Parathyroid adenoma (tissue), 2 donors: ENCODE measurements around the gene DKK3.

ENCODE experiments used
- H2AFZ ChIP-seq: fragments of 300-600 bp; sonication (generic); one replicate; pipeline ENCODE4 v1.7.0; 2017; ENCODE audit warnings: antibody characterized with exemption, mild to moderate bottlenecking
- H3K27ac ChIP-seq: fragments of 300-600 bp; sonication (generic); one replicate; pipeline ENCODE4 v1.7.0; 2017
- H3K27me3 ChIP-seq: fragments of 300-600 bp; sonication (generic); one replicate; pipeline ENCODE4 v1.7.0; 2017; ENCODE audit warnings: low read length; ENCODE audit not compliant: control insufficient read depth, insufficient read depth
- H3K36me3 ChIP-seq: fragments of 300-600 bp; sonication (generic); one replicate; pipeline ENCODE4 v1.7.0; 2017; ENCODE audit warnings: low read length; ENCODE audit not compliant: control insufficient read depth, insufficient read depth
- H3K4me1 ChIP-seq: fragments of 300-600 bp; sonication (generic); one replicate; pipeline ENCODE4 v1.7.0; 2017; ENCODE audit warnings: control low read depth
- H3K4me2 ChIP-seq: fragments of 300-600 bp; sonication (generic); one replicate; pipeline ENCODE4 v1.7.0; 2017; ENCODE audit warnings: low read length
- H3K4me3 ChIP-seq: fragments of 300-600 bp; sonication (generic); one replicate; pipeline ENCODE4 v1.7.0; 2017; ENCODE audit warnings: low read depth, low read length
- H3K79me2 ChIP-seq: fragments of 300-600 bp; sonication (generic); one replicate; pipeline ENCODE4 v1.7.0; 2017; ENCODE audit warnings: control low read depth
- H3K9ac ChIP-seq: fragments of 300-600 bp; sonication (generic); one replicate; pipeline ENCODE4 v1.7.0; 2017; ENCODE audit warnings: mild to moderate bottlenecking
- H3K9me3 ChIP-seq: fragments of 300-600 bp; sonication (generic); one replicate; pipeline ENCODE4 v1.7.0; 2017; ENCODE audit warnings: low read length; ENCODE audit not compliant: control insufficient read depth
- TF ChIP-seq, protein P1 (sequence below): fragments of 300-600 bp; sonication (generic); IDR thresholded peaks from one replicate; pipeline ENCODE4 v1.7.0; 2017; ENCODE audit warnings: antibody characterized with exemption, mild to moderate bottlenecking
- donor health status: primary hyperparathyroidism.

Gene DKK3

GRCh38 chr11:11960687-11961086 is 47.7 kb downstream of the DKK3 start:
- H3K9me3 ChIP-seq = no peaks in the 10 kb centered on the region
- H3K4me2 ChIP-seq = no peak overlapping the region
- H3K27me3 ChIP-seq = no peaks in the 10 kb centered on the region
- H3K4me3 ChIP-seq = no peak overlapping the region
- peaks cover 4% of the 10 kb centered on the region for H3K4me1 ChIP-seq
- no peaks in the 10 kb centered on the region for H3K36me3 ChIP-seq
- H2AFZ ChIP-seq = no peak overlapping the region
- TF ChIP-seq, protein P1, sequence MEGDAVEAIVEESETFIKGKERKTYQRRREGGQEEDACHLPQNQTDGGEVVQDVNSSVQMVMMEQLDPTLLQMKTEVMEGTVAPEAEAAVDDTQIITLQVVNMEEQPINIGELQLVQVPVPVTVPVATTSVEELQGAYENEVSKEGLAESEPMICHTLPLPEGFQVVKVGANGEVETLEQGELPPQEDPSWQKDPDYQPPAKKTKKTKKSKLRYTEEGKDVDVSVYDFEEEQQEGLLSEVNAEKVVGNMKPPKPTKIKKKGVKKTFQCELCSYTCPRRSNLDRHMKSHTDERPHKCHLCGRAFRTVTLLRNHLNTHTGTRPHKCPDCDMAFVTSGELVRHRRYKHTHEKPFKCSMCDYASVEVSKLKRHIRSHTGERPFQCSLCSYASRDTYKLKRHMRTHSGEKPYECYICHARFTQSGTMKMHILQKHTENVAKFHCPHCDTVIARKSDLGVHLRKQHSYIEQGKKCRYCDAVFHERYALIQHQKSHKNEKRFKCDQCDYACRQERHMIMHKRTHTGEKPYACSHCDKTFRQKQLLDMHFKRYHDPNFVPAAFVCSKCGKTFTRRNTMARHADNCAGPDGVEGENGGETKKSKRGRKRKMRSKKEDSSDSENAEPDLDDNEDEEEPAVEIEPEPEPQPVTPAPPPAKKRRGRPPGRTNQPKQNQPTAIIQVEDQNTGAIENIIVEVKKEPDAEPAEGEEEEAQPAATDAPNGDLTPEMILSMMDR = no peak
- no peaks in the 10 kb centered on the region for H3K79me2 ChIP-seq
- H3K27ac ChIP-seq = no peak overlapping the region
- no peak overlapping the region for H3K9ac ChIP-seq

DNA sequence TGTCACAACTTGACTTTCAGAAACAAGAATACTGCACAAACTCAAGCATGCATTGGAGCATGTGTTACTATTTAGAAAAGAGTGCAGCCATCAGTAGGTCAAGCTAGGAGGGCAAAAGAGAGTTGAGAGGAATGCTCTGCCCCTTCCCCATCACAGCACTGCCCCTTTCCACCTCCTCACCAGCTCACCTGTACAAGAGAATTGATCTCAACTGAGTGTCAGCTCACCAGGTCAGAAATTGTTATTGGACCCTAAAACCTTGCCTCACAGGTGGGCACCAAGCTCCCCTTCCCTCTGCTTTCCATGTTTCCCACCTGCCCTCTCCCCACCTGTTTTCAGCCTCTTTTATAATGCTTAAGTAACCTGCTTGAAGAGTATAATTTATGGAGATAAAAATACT is 48.8 kb downstream of the DKK3 start:
- Histone ChIP-seq H2AFZ (no peak overlapping the region), H3K27ac (no peak overlapping the region), H3K27me3 (no peaks in the 10 kb centered on the region), H3K4me3 (no peak overlapping the region), H3K9ac (no peak overlapping the region), H3K9me3 (no peaks in the 10 kb centered on the region), H3K36me3 (no peaks in the 10 kb centered on the region), H3K4me1 (peaks cover 4% of the 10 kb centered on the region), H3K4me2 (no peak overlapping the region), H3K79me2 (no peaks in the 10 kb centered on the region)
- TF ChIP-seq, protein P1 = no peak

- no peaks in the 10 kb centered on the region for H3K36me3 ChIP-seq
- no peak overlapping the region for H3K9ac ChIP-seq
- no peak overlapping the region for H3K4me3 ChIP-seq
- no peak overlapping the region for H3K4me2 ChIP-seq
- H3K79me2 ChIP-seq = no peaks in the 10 kb centered on the region
- peaks cover 4% of the 10 kb centered on the region for H3K4me1 ChIP-seq
- TF ChIP-seq, protein P1 = no peak
- no peaks in the 10 kb centered on the region for H3K27me3 ChIP-seq
- no peaks in the 10 kb centered on the region for H3K9me3 ChIP-seq
- no peak overlapping the region for H3K27ac ChIP-seq
- H2AFZ ChIP-seq = no peak overlapping the region
Measured at GRCh38 chr11:11958403-11959231, 49.8 kb downstream of the DKK3 start.

DNA sequence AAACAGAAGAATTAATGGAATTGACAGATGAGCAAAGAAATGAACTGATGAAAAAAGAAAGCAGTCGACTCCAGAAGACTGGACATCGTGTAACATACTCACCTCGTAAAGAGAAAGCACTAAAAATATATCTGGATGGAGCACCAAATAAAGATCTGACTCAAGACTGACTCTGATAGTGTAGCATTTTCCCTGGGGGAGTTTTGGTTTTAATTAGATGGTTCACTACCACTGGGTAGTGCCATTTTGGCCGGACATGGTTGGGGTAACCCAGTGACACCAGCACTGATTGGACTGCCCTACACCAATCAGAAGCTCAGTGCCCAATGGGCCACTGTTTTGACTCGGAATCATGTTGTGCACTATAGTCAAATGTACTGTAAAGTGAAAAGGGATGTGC is 52.4 kb downstream of the DKK3 start:
- TF ChIP-seq, protein P1 = no peak
- no peaks in the 10 kb centered on the region for H3K36me3 ChIP-seq
- H3K27me3 ChIP-seq = no peaks in the 10 kb centered on the region
- no peak overlapping the region for H3K27ac ChIP-seq
- peaks cover 4% of the 10 kb centered on the region for H3K4me1 ChIP-seq
- no peak overlapping the region for H3K4me3 ChIP-seq
- H2AFZ ChIP-seq = no peak overlapping the region
- no peak overlapping the region for H3K4me2 ChIP-seq
- no peak overlapping the region for H3K9ac ChIP-seq
- no peaks in the 10 kb centered on the region for H3K79me2 ChIP-seq
- no peaks in the 10 kb centered on the region for H3K9me3 ChIP-seq

DNA sequence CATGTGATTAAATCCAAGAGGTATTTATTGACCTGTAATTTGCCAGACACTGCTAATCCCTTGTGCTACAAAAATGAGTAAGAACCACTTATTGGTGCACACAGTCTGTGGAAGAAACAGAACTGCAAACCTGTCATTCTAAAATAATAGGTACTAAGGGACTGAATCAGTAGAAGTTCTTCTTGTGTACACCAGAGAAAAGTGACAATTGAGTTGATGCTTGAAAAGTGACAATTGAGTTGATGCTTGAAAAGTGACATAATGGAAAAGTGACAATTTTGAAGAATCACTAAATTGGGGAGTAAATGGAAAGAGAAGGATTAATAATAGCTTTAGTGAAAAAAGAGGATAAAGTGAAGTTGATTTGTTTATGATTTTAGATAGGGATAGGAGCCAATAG is 56.4 kb downstream of the DKK3 start:
- Histone ChIP-seq H3K4me1 (no peaks in the 10 kb centered on the region), H3K36me3 (no peaks in the 10 kb centered on the region), H3K4me3 (no peak overlapping the region), H3K9ac (no peak overlapping the region), H3K79me2 (no peaks in the 10 kb centered on the region), H3K4me2 (no peak overlapping the region), H3K9me3 (no peaks in the 10 kb centered on the region), H3K27me3 (no peaks in the 10 kb centered on the region), H2AFZ (no peak overlapping the region), H3K27ac (no peak overlapping the region)
- TF ChIP-seq, protein P1 = no peak
